ENCODE measurements around the gene NHERF2.

The NHERF2 gene

GRCh38 chr16:2076072-2076865 lies 49.6 kb downstream of the NHERF2 start:
- H3K4me3 Mint-ChIP-seq, result no peak overlapping the region
- no peaks in the 10 kb centered on the region for H3K4me1 Mint-ChIP-seq
- H3K9me3 Mint-ChIP-seq, result no peaks in the 10 kb centered on the region

GRCh38 chr16:2077016-2077415 lies 50.3 kb downstream of the NHERF2 start:
- Mint-ChIP-seq H3K36me3 (ENCODE audit: low read depth) (peaks cover 25% of the 10 kb centered on the region), H3K27ac (no peak overlapping the region), H3K4me3 (no peak overlapping the region), H3K27me3 (ENCODE audit: low read depth) (no peaks in the 10 kb centered on the region), H3K9me3 (no peaks in the 10 kb centered on the region), H3K4me1 (no peaks in the 10 kb centered on the region)
- TF ChIP-seq CTCF (IDR thresholded peaks at IDR 0.05; ENCODE audit: unreplicated experiment in 3 of 3), result no peak

More at GRCh38 chr16:2076072-2076865, 49.6 kb downstream of the NHERF2 start:
- H3K27me3 Mint-ChIP-seq (ENCODE audit: low read depth), result no peaks in the 10 kb centered on the region
- peaks cover 27% of the 10 kb centered on the region for H3K36me3 Mint-ChIP-seq (ENCODE audit: low read depth)
- no peak overlapping the region for H3K27ac Mint-ChIP-seq
- no peak for TF ChIP-seq CTCF (IDR thresholded peaks at IDR 0.05; ENCODE audit: unreplicated experiment in 3 of 3)

GRCh38 chr16:2077696-2078095 lies 51.0 kb downstream of the NHERF2 start:
- Mint-ChIP-seq H3K4me1 (peaks cover 7% of the 10 kb centered on the region), H3K27me3 (ENCODE audit: low read depth) (no peaks in the 10 kb centered on the region), H3K27ac (no peak overlapping the region), H3K36me3 (ENCODE audit: low read depth) (peaks cover 28% of the 10 kb centered on the region), H3K9me3 (no peaks in the 10 kb centered on the region), H3K4me3 (no peak overlapping the region)
- TF ChIP-seq CTCF (IDR thresholded peaks at IDR 0.05; ENCODE audit: unreplicated experiment in 3 of 3), result no peak

GRCh38 chr16:2078096-2078495 lies 51.4 kb downstream of the NHERF2 start:
- H3K4me3 Mint-ChIP-seq, result no peak overlapping the region
- no peaks in the 10 kb centered on the region for H3K27me3 Mint-ChIP-seq (ENCODE audit: low read depth)
- peaks cover 30% of the 10 kb centered on the region for H3K36me3 Mint-ChIP-seq (ENCODE audit: low read depth)
- peaks cover 9% of the 10 kb centered on the region for H3K4me1 Mint-ChIP-seq
- H3K27ac Mint-ChIP-seq, result no peak overlapping the region
- TF ChIP-seq CTCF (IDR thresholded peaks at IDR 0.05; ENCODE audit: unreplicated experiment in 3 of 3), result no peak
- no peaks in the 10 kb centered on the region for H3K9me3 Mint-ChIP-seq

- H3K9me3 Mint-ChIP-seq, result no peaks in the 10 kb centered on the region
- peaks cover 31% of the 10 kb centered on the region for H3K36me3 Mint-ChIP-seq (ENCODE audit: low read depth)
- H3K27me3 Mint-ChIP-seq (ENCODE audit: low read depth), result no peaks in the 10 kb centered on the region
- TF ChIP-seq CTCF (IDR thresholded peaks at IDR 0.05; ENCODE audit: unreplicated experiment in 3 of 3), result no peak
- H3K4me3 Mint-ChIP-seq, result no peak overlapping the region
- H3K27ac Mint-ChIP-seq, result no peak overlapping the region
- peaks cover 11% of the 10 kb centered on the region for H3K4me1 Mint-ChIP-seq
Measured at GRCh38 chr16:2078691-2079090, 52.0 kb downstream of the NHERF2 start.

GRCh38 chr16:2079311-2079800 lies 52.7 kb downstream of the NHERF2 start:
- no peaks in the 10 kb centered on the region for H3K9me3 Mint-ChIP-seq
- H3K27me3 Mint-ChIP-seq (ENCODE audit: low read depth), result no peaks in the 10 kb centered on the region
- peaks cover 11% of the 10 kb centered on the region for H3K4me1 Mint-ChIP-seq
- no peak overlapping the region for H3K4me3 Mint-ChIP-seq
- no peak for TF ChIP-seq CTCF (IDR thresholded peaks at IDR 0.05; ENCODE audit: unreplicated experiment in 3 of 3)
- peaks cover 30% of the 10 kb centered on the region for H3K36me3 Mint-ChIP-seq (ENCODE audit: low read depth)
- no peak overlapping the region for H3K27ac Mint-ChIP-seq
